Ascending aorta (tissue), 2 donors: Measurements from ENCODE around the gene KHDC1. TPM values are rescaled to one million over a fixed set of nuclear protein-coding genes. Genes with fewer than 3 reads are reported as not detected.
"Not testable (repeated sequence)": the region's sequence is repeated elsewhere in the genome, so short reads cannot be mapped to it uniquely, and the experiment has no call there.

ENCODE experiments used
- DNase-seq, 2 donors: peaks; one replicate each; pipeline ENCODE4 v3.0.0-alpha.2; 2019; ENCODE audit warnings: low spot score in 2 of 2
- H3K27ac ChIP-seq, 2 donors: fragments of 200-600 bp; sonication (generic); one replicate each; pipeline ENCODE4 v1.5.1; 2016 to 2017; ENCODE audit warnings: mild to moderate bottlenecking in 1 of 2
- H3K27me3 ChIP-seq: fragments of 200-600 bp; sonication (generic); one replicate; pipeline ENCODE4 v1.5.1; 2017
- H3K36me3 ChIP-seq, 2 donors: fragments of 200-600 bp; sonication (generic); one replicate each; pipeline ENCODE4 v1.5.1; 2016
- H3K4me1 ChIP-seq, 2 donors: fragments of 200-600 bp; sonication (generic); one replicate each; pipeline ENCODE4 v1.5.1; 2016 to 2017; ENCODE audit warnings: mild to moderate bottlenecking in 1 of 2
- H3K4me3 ChIP-seq, 2 donors: fragments of 200-600 bp; sonication (generic); one replicate each; pipeline ENCODE4 v1.5.1; 2016 to 2017; ENCODE audit warnings: mild to moderate bottlenecking in 1 of 2
- H3K9me3 ChIP-seq, 2 donors: fragments of 200-600 bp; sonication (generic); one replicate each; pipeline ENCODE4 v1.5.1; 2016
- intact Hi-C: fragments of 100-400 bp; cut with DNase I; formaldehyde crosslinking; loops from one replicate; pipeline ENCODE4 v1.15.1; 2023
- total RNA-seq: library from RNA; depleted of rRNA; stranded (reverse); fragments of >200 nt; gene quantifications from one replicate; pipeline ENCODE4 v1.1.0, GENCODE V29; 2016
- TF ChIP-seq, protein P1 (sequence below), 3 experiments: fragments of 200-600 bp in 2 of 3; fragments of 450-650 bp in 1 of 3; sonication (generic) in 2 of 3; IDR thresholded peaks; one replicate each; pipeline ENCODE4 v1.5.1; 2016 to 2019; ENCODE audit warnings: antibody characterized with exemption in 3 of 3, mild to moderate bottlenecking in 1 of 3, moderate library complexity in 1 of 3

The KHDC1 gene, protein sequence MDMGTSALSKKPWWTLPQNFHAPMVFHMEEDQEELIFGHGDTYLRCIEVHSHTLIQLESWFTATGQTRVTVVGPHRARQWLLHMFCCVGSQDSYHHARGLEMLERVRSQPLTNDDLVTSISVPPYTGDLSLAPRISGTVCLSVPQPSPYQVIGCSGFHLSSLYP
- total RNA-seq = 1.9 TPM

DNA sequence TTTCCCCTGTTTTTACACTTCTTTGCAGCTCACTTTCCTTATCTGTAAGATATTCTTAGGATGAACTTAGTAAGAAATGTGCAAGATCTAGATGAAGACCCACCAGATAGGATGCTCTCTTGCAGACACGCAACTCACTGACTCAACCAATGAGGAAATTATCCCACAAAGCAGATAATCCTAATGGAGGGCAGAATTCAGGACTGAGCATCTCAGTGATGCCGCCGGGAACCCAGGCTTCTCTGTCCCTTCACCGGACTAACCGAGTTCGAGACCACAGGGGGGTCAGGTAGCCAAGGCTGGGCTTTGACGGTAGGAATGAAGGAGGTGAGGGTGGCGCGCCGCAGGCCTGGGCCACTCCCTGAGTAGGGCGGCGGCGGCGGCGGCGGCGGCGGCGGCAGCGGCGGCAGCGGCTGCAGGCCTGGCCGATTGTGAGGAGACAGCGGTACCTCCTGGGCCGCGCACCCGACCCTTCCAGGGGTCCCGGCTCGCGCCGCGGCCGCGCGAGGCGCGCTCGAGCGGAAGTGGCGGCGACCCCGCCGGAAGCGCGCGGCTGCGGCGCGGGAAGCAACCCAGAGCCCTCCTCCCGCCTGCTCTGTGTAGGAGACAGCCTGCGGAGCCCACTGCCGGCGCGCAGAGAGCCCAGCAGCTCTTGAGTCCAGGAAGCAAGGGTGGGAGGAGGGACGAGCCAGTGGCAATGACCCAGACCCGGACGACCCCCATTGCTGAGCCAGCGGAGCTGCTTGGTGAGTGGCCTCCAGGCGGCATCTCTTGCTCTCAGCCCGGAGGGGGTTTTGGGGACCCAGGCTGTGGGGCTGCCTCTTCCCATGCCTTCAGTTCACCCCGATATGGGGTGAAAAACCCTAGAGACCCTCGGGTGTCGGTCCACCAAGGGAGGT, at the start of gene KHDC1:
TSS of gene KHDC1 (minus strand) at position 526 of the 899 bp plus-strand sequence. CDS start 20,679 bp downstream, outside the sequence.
- Histone ChIP-seq H3K4me3 (peak within 1 kb of the TSS; percentile 70 to 83), H3K27me3 (no peaks in the 10 kb centered on the region), H3K27ac (peak within 1 kb of the TSS; percentile 27), H3K4me1 (peaks cover 0 to 3% of the 10 kb centered on the region in 2 donors), H3K9me3 (no peaks in the 10 kb centered on the region), H3K36me3 (no peaks in the 10 kb centered on the region)
- TF ChIP-seq, protein P1, sequence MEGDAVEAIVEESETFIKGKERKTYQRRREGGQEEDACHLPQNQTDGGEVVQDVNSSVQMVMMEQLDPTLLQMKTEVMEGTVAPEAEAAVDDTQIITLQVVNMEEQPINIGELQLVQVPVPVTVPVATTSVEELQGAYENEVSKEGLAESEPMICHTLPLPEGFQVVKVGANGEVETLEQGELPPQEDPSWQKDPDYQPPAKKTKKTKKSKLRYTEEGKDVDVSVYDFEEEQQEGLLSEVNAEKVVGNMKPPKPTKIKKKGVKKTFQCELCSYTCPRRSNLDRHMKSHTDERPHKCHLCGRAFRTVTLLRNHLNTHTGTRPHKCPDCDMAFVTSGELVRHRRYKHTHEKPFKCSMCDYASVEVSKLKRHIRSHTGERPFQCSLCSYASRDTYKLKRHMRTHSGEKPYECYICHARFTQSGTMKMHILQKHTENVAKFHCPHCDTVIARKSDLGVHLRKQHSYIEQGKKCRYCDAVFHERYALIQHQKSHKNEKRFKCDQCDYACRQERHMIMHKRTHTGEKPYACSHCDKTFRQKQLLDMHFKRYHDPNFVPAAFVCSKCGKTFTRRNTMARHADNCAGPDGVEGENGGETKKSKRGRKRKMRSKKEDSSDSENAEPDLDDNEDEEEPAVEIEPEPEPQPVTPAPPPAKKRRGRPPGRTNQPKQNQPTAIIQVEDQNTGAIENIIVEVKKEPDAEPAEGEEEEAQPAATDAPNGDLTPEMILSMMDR (IDR thresholded peaks at IDR 0.05) = no peak
- intact Hi-C loops = no loop called here
- no peak for DNase-seq

DNA sequence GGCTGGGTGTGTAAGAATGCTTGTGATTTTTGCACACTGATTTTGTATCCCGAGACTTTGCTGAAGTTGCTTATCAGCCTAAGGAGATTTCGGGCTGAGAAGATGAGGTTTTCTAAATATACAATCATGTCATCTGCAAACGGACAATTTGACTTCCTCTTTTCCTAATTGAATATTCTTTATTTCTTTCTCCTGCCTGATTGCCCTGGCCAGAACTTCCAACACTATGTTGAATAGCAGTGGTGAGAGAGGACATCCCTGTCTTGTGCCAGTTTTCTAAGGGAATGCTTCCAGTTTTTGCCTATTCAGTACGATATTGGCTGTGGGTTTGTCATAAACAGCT, 47.5 kb upstream of the KHDC1 start:
- not testable (repeated sequence) for H3K9me3 ChIP-seq, H3K36me3 ChIP-seq, H3K4me1 ChIP-seq, H3K27me3 ChIP-seq, DNase-seq
- intact Hi-C loops = loop anchor here (1.0 kb wide), 1 partner anchor 16 kb away; no protein-coding TSS in a partner anchor
- Histone ChIP-seq H3K27ac (peak overlapping the region in 1 of 2 donors; percentile 56), H3K4me3 (peak overlapping the region; percentile 59 to 76)

DNA sequence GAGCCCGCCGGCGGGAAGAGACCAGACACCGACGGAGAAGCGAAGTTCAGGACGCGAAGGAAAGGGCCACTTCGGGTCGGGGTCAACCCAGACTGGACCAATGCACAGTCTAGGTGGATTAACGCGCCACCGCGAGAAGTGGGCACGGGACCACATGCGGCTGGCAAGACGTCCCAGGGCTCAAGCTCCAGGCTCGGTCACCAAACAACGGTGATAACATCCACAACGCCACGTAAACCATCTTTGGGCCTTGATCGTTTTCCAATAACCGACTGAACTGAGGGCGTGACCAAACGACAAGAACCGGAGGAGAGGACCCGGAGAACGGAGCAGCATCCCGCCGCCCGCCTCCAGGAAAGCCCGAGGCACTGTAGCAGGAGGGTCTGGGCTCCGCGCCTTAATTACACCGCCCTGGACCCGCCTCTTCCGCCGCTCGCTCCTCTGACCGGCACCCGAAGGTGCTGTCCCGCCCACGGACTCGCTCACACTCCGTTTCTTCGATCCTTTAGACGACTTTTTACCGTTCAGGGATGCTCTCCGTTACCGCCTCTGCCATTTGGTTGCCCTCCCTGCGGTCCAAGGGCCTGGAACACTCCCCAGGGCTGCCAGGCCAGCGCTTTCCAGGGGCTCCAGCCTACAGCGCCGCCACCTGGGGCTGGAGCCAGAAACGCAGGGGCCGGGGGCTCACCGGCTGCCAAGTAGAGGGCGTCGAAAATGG, 46.9 kb upstream of the KHDC1 start:
- H3K36me3 ChIP-seq = no peaks in the 10 kb centered on the region
- peak overlapping the region; percentile 56 to 67 for H3K27ac ChIP-seq
- TF ChIP-seq, protein P1 (IDR thresholded peaks at IDR 0.05) = peak in 2 of 3 experiments; percentile 42 to 67
- intact Hi-C loops = loop anchor here (1.0 kb wide), 1 partner anchor 16 kb away; no protein-coding TSS in a partner anchor
- H3K4me1 ChIP-seq = peaks cover 0 to 7% of the 10 kb centered on the region in 2 donors
- H3K9me3 ChIP-seq = no peaks in the 10 kb centered on the region
- H3K4me3 ChIP-seq = peak overlapping the region; percentile 59 to 76
- peak in 1 of 2 donors; percentile 78 for DNase-seq
- H3K27me3 ChIP-seq = peaks cover 4% of the 10 kb centered on the region

DNA sequence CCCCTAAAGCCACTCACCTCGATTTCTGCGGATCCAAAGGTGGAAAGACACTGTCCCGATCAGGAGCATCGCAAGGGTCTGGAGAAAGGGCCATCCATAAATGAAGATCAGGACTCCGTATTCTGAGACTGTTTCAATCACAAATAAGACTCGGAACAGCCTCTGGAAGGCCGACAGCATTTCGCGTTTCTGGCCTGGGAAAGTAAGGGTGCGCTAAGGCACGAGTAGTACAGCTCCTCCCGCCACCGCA, 46.5 kb upstream of the KHDC1 start:
- H3K4me1 ChIP-seq = peaks cover 0 to 3% of the 10 kb centered on the region in 2 donors
- peak overlapping the region; percentile 59 to 76 for H3K4me3 ChIP-seq
- intact Hi-C loops = no loop called here
- peak overlapping the region; percentile 56 to 67 for H3K27ac ChIP-seq
- H3K36me3 ChIP-seq = no peaks in the 10 kb centered on the region
- TF ChIP-seq, protein P1 (IDR thresholded peaks at IDR 0.05) = no peak
- no peaks in the 10 kb centered on the region for H3K9me3 ChIP-seq
- DNase-seq = no peak
- no peaks in the 10 kb centered on the region for H3K27me3 ChIP-seq

DNA sequence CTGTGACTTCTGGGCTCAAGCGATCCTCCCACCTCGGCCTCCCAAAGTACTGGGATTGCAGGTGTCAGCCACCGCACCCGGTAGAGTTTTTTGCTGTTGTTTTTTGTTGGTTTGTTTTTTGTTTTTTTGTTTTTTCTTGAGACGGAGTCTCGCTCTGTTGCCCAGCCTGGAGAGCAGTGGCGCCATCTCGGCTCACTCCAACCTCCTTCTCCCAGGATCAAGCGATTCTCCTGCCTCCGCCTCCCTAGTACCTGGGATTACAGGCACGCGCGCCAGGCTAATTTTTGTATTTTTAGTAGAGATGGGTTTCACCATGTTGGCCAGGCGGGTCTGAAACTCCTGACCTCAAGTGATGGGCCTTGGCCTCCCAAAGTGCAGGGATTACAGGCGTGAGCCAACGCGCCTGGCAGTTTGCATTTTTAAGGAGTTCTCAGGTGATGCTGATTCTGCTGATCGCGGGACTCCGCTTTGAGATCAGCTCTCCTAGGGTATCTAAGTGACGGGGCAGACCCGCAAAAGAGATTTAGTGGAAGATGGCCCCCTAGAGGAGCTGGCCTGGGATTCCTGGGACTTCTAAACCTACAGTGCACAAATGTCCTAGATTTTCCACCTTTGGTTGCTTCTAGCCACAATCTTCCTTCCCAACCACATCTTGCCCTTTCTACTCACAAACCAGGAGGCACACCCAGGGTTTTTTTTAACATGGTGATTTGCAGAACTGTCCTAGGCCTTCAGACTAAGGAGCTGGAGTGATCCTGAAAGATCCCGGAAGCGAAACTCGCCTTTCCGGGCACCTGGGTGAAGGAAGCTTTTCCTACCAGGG, 45.9 kb upstream of the KHDC1 start:
- Histone ChIP-seq H3K9me3 (no peaks in the 10 kb centered on the region), H3K36me3 (no peaks in the 10 kb centered on the region), H3K4me3 (peak overlapping the region; percentile 59 to 76), H3K27ac (peak overlapping the region; percentile 56 to 67), H3K27me3 (no peaks in the 10 kb centered on the region), H3K4me1 (peaks cover 0 to 3% of the 10 kb centered on the region in 2 donors)
- DNase-seq = no peak
- TF ChIP-seq, protein P1 (IDR thresholded peaks at IDR 0.05) = no peak
- intact Hi-C loops = no loop called here

DNA sequence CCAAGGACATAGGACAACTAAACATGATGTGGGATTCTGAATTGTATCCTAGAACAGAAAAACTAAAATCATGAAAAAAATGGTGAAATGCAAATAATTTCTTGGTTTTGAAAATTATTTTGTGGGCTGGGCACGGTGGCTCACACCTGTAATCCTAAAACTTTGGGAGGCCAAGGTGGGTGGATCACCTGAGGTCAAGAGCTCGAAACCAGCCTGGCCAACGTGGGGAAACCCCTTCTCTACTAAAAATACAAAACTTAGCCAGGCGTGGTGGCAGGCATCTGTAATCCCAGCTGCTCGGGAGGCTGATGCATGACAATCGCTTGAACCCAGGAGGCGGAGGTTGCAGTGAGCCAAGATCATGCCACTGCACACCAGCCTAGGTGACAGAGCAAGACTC, 40.8 kb upstream of the KHDC1 start:
- H3K27me3 ChIP-seq, H3K27ac ChIP-seq, H3K4me3 ChIP-seq, H3K4me1 ChIP-seq, intact Hi-C loops, H3K36me3 ChIP-seq, DNase-seq, H3K9me3 ChIP-seq: not testable (repeated sequence)
